Measurements from ENCODE around the gene TMEM171. TPM values are rescaled to one million over a fixed set of nuclear protein-coding genes. Genes with fewer than 3 reads are reported as not detected.
A peak's percentile ranks its signal among the peaks of the same experiment; 100 is the strongest.

Gene TMEM171
- total and polyA plus RNA-seq, 2 donors (not counting 1 experiment from before 2014, with no cell fraction given): not detected

- Histone ChIP-seq H3K9ac (ENCODE audit: low read length) (no peak overlapping the region), H3K9me3 (ENCODE audit: control extremely low read depth in 1 of 3, control insufficient read depth in 2 of 3, insufficient read depth in 1 of 3, low read length in 2 of 3) (peaks cover 0 to 11% (median 1%) of the 10 kb centered on the region in 3 donors), H3K36me3 (replicated peaks in 1 of 2; ENCODE audit: control extremely low read depth in 1 of 2, control insufficient read depth in 1 of 2, extremely low read depth in 1 of 2, insufficient read depth in 2 of 2, low read length in 1 of 2) (no peaks in the 10 kb centered on the region), H3K4me1 (ENCODE audit: control insufficient read depth in 2 of 2, insufficient read depth in 2 of 2, low read length in 2 of 2) (peaks cover 9 to 23% of the 10 kb centered on the region in 2 donors), H3K4me3 (ENCODE audit: control extremely low read depth in 1 of 5, extremely low read depth in 1 of 5, insufficient read depth in 1 of 5, low read depth in 2 of 5, low read length in 4 of 5) (no peak overlapping the region), H3K27ac (ENCODE audit: low read length in 2 of 2) (no peak overlapping the region), H3K79me2 (ENCODE audit: control insufficient read depth, insufficient read depth, low read length) (no peaks in the 10 kb centered on the region), H3K4me2 (replicated peaks; ENCODE audit: low read depth, low read length, poor library complexity, severe bottlenecking) (no peak overlapping the region), H3K27me3 (replicated peaks in 1 of 4; ENCODE audit: control extremely low read depth in 1 of 4, control insufficient read depth in 3 of 4, insufficient read depth in 4 of 4, low read length in 3 of 4) (peaks cover 0 to 69% (median 59%) of the 10 kb centered on the region in 4 experiments), H2AFZ (ENCODE audit: insufficient read depth, low read depth, low read length, poor library complexity, severe bottlenecking) (no peak overlapping the region), H4K20me1 (ENCODE audit: control insufficient read depth, insufficient read depth, low read length, poor library complexity, severe bottlenecking) (no peaks in the 10 kb centered on the region)
- peaks cover 21% of the 10 kb centered on the region for H3K4me1 Mint-ChIP-seq
- POLR2A ChIA-PET: no interaction called here
- intact Hi-C loops (cut with micrococcal nuclease): no loop called here
- DNase-seq (peak; percentile 21), ATAC-seq (ENCODE audit: low read depth) (no peak)
- no peaks in the 10 kb centered on the region for H3K9me3 Mint-ChIP-seq (ENCODE audit: insufficient read depth)
- peaks cover 67% of the 10 kb centered on the region for H3K27me3 Mint-ChIP-seq
- WGBS (ENCODE audit: insufficient coverage): no CpG with 5 or more reads among the region's 4 CpGs
- H3K27ac Mint-ChIP-seq: no peak overlapping the region
- TF ChIP-seq CTCF (IDR thresholded peaks at IDR 0.05) (no peak), EZH2 (IDR thresholded peaks at IDR 0.05; ENCODE audit: borderline replicate concordance, insufficient read depth, low read depth, low read length, poor library complexity, severe bottlenecking) (no peak)
- CTCF ChIA-PET: no interaction called here
- no peak overlapping the region for H3K4me3 Mint-ChIP-seq
Observed at GRCh38 chr5:73160239-73160671, 39.9 kb downstream of the TMEM171 start.

- POLR2A ChIA-PET: no interaction called here
- peaks cover 0 to 3% of the 10 kb centered on the region in 2 donors for H3K4me1 ChIP-seq (ENCODE audit: control insufficient read depth in 2 of 2, insufficient read depth in 2 of 2, low read length in 2 of 2)
- no peak overlapping the region for H2AFZ ChIP-seq (ENCODE audit: insufficient read depth, low read depth, low read length, poor library complexity, severe bottlenecking)
- no peak overlapping the region for H3K4me3 Mint-ChIP-seq
- no peaks in the 10 kb centered on the region for H4K20me1 ChIP-seq (ENCODE audit: control insufficient read depth, insufficient read depth, low read length, poor library complexity, severe bottlenecking)
- no peak for DNase-seq
- TF ChIP-seq EZH2 (IDR thresholded peaks at IDR 0.05; ENCODE audit: borderline replicate concordance, insufficient read depth, low read depth, low read length, poor library complexity, severe bottlenecking): no peak
- TF ChIP-seq CTCF (IDR thresholded peaks at IDR 0.05): no peak
- H3K4me2 ChIP-seq (replicated peaks; ENCODE audit: low read depth, low read length, poor library complexity, severe bottlenecking): no peak overlapping the region
- H3K9ac ChIP-seq (ENCODE audit: low read length): no peak overlapping the region
- peaks cover 75% of the 10 kb centered on the region for H3K27me3 Mint-ChIP-seq
- no peaks in the 10 kb centered on the region for H3K79me2 ChIP-seq (ENCODE audit: control insufficient read depth, insufficient read depth, low read length)
- no peak for ATAC-seq (ENCODE audit: low read depth)
- no peaks in the 10 kb centered on the region for H3K9me3 ChIP-seq (ENCODE audit: control extremely low read depth in 1 of 3, control insufficient read depth in 2 of 3, insufficient read depth in 1 of 3, low read length in 2 of 3)
- H3K9me3 Mint-ChIP-seq (ENCODE audit: insufficient read depth): no peaks in the 10 kb centered on the region
- H3K4me1 Mint-ChIP-seq: peaks cover 2% of the 10 kb centered on the region
- H3K27ac ChIP-seq (ENCODE audit: low read length in 2 of 2): no peak overlapping the region
- intact Hi-C loops (cut with micrococcal nuclease): no loop called here
- no peak overlapping the region for H3K4me3 ChIP-seq (ENCODE audit: control extremely low read depth in 1 of 5, extremely low read depth in 1 of 5, insufficient read depth in 1 of 5, low read depth in 2 of 5, low read length in 4 of 5)
- no peak overlapping the region for H3K27ac Mint-ChIP-seq
- peaks cover 0 to 41% (median 31%) of the 10 kb centered on the region in 4 experiments for H3K27me3 ChIP-seq (replicated peaks in 1 of 4; ENCODE audit: control extremely low read depth in 1 of 4, control insufficient read depth in 3 of 4, insufficient read depth in 4 of 4, low read length in 3 of 4)
- no peaks in the 10 kb centered on the region for H3K36me3 ChIP-seq (replicated peaks in 1 of 2; ENCODE audit: control extremely low read depth in 1 of 2, control insufficient read depth in 1 of 2, extremely low read depth in 1 of 2, insufficient read depth in 2 of 2, low read length in 1 of 2)
- CTCF ChIA-PET: no interaction called here
Observed at GRCh38 chr5:73170522-73170921, 50.1 kb downstream of the TMEM171 start.

Data from B cell (primary cell).